HG02642 (cell line): Measurements from ENCODE around the gene ANKRD33B.
"Not testable (repeated sequence)": the region's sequence is repeated elsewhere in the genome, so short reads cannot be mapped to it uniquely, and the experiment has no call there.

Experiments
- ATAC-seq: cut with Tn5 transposase; IDR thresholded peaks from one replicate; pipeline ENCODE4 v1.9.1; 2021; ENCODE audit warnings: mild to moderate bottlenecking; ENCODE audit not compliant: unreplicated experiment, poor library complexity

The ANKRD33B gene

DNA sequence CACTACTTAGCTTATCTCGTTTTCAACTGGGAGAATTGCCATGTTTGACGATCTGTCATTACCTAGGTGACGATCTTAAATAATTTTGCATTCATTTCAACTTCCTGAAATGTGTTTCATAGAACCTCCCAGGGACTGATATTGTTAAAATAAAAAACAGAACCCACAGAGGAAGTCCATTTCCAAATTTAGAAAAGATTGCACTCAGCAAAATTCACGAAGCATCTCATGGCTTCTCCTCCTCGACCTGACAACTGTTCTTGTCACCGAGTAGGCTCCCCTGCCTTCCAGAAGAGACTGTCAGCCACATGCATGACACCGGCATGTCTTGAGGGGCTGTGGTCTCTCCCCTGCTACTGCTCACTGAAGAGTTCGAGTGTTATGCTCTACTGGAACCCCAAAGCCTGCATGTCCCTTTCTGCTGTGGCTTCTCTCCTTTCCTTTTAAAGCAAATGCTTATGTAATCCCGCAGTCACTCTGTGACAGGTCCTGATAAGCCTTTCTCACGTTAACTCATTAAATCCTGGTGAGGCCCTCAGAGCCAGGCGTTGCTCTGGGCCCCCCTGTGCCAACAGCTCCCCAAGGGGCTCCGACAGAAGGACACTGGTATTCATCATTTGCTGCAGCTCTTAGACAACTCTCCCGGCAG lies 26.8 kb upstream of the ANKRD33B start:
- ATAC-seq, result no peak

DNA sequence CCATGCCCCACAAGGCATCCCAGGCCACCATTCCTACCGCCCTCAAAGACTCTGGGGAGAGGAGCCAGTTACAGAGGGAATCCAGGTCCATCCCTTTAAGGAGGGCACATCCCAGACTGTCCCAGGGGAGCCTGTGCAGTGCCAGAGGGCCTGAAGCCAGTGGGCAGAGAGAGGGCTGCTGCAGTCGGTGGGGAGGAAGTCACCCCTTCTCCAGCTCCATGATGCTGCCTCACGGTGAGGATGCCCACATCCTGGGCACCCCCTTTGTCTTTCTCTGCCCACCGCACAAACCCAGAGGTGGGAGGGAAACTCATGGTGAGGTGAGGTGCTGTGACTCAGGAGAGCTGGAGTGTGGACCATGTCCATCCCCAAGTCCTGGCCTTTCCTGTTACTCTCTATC lies 26.2 kb upstream of the ANKRD33B start:
- ATAC-seq, result no peak

DNA sequence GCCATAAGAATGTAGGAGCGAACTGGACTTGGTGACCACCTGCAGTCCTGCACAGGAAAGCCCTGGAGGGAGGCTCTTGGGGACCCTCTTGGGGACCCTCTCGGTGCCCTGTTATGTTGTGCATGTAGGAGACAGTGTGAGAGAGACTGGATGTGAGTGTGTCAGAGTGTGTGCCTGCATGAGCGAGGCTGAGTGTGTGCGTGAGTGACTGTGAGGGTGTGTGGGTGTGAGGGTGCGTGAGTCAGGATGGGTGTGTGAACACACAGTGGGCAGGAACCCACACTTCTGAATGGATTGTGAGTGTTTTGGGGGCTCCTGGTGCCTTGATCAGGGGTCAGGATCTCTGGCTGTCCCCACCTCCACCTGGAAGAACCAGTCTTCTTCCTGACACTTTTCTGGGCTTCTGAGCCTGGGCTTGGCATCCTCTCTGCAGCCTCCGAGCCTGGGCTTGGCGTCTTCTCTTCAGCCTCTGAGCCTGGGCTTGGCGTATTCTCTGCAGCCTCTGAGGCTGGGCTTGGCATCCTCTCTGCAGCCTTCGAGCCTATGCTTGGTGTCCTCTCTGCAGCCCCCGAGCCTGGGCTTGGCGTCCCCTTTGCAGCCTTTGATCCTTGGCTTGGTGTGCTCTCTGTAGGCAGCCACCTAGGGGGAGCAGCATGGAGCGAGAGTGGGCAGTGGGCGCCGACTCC lies 25.6 kb upstream of the ANKRD33B start:
- no peak for ATAC-seq

DNA sequence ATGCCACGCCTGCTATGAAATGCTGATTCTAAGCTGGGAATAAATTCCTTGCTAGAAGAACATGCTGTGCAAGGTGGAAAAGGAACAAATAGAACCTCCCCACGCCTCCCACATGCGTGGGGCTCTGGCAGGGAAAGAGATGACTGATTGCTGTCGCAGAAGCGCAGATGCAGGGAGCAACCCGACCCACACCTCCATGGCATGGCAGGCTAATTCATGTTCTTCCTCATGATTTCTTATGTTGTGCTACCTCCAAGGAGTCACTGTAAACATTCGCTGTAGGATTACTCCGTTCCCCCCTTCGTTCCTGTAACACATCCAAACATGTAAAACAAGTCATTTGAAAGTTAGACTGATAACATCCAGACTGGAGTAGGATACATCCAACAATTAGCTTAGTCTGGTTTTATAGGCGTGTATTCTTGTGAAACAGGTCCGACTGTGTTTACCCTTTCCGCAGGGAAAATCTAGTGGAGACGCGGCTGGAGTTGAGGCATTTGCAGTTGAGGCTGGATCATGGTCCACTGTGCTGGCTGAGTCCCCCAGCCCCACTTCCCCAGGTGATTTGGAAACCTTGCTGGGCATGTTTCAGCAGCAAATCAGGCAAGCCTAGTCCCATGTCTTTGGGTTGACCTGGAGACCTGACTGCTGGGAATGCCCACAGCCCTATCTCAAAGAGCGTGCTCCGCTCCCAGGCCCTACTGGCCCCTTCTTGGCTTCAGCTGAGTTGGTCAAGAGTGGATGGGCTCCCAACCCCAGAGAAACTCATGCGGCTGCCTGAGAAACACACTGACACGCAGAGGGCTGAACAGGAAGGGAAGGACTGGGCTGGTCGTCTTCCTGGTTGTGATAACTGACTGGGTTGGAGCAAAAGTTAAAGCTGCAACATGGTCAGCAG lies 24.8 kb upstream of the ANKRD33B start:
- no peak for ATAC-seq

DNA sequence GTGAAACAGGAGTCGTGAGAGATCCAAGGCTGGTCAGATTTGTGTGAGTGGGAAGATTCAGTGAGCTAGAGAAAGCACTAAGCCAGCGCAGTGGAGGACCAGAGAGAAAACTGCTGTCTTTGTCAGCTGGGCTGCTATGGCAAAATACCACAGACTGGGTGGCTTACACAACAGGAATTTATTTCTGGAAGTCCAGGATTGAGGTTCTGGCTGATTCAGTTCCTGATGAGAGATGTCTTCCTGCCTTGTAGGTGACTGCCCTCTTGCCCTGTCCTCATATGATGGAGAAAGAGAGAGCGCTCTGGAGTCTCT lies 24.2 kb upstream of the ANKRD33B start:
- no peak for ATAC-seq

DNA sequence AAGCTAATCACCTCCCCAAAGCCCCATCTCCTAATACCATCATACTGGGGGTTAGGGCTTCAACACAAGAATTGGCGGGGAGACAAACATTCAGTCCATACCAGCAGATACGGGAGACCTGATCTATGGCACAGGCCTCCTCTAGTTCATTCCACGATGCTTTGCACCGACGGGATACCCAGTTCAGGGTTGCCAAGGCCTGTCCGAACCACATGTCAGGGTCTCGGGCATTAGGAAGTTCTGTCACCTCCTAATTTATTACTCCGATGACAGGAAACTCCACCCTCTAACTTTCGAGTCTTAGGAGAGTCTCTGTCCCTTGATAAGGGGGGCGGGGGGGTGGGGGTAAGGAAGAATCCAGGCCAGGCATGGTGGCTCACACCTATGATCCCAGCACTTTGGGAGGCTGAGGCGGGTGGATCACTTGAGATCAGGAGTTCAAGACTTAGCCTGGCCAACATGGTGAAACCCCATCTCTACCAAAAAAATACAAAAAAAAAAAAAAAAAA lies 23.8 kb upstream of the ANKRD33B start:
- no peak for ATAC-seq

DNA sequence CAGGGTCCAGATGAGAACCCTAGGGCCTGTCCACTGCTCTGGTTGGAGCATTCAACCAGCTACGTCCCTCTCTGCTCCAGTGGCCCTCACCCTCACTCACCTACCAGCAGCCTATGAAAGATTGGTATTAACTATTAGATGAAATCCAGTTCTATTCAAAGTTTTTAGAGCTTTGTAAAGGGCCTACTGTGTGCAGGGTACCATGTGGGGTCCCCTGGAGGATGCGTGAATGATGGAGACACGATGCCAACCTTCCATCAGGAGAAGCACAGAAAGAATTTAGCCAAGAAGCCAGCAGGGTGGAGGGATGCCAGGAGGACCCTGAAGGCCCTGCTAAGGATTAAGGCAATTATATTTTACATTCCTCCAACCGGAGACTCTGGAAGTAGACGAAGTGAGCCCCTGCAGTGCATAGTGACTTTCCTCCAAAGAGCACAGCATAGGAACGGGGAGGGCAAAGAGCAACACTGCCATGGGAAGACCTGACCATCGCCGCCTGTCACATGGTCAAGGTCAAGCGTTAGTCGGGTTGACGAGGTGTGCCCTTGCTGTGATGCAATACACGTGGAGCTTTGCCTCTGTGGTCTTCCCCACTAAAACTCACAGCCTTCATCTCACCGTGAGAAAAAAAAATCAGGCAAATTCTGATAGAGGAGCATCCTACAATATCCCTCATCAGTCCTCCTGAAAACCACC lies 22.8 kb upstream of the ANKRD33B start:
- ATAC-seq, result no peak

DNA sequence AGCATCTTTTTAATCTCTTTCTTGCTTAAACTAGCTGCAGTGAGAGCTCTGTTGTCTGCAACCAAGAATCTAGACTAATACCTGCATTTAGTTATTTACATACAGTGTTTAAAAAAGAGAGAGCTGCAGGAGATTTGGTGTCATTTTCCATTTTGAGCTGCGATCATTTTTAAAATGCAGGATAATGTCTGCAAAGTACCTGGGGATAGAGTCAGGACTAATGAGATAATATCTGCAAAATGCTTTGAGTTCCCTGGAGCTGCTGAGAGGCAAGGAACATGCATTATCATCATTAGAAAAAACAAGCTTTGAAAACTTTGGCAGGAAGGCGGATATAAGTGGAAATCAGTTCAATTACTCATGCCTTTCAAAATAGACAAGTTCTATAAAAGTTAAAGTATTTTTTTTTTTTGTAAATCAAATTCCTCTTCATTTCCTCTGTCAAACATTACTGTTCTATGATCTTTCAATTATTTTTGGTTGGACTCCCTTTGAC lies 21.8 kb upstream of the ANKRD33B start:
- ATAC-seq, result no peak

DNA sequence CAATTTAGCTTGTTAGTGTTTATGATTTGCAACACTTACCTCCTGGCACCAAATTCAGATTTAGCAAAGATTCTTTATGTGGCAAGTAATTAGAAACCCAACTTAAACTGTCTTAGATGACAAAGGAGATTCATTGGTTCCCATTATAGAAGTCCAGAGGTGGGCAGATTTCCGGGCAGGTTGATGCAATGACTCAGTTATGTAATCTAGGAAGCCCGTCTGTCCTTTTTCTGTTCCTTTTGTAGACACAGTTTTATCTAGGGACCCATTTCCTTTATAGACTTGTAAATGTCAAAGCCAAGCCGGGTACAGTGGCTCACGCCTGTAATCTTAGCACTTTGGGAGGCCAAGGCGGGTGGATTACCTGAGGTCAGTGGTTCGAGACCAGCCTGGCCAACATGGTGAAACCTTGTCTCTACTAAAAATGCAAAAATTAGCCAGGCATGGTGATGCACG lies 20.3 kb upstream of the ANKRD33B start:
- no peak for ATAC-seq

DNA sequence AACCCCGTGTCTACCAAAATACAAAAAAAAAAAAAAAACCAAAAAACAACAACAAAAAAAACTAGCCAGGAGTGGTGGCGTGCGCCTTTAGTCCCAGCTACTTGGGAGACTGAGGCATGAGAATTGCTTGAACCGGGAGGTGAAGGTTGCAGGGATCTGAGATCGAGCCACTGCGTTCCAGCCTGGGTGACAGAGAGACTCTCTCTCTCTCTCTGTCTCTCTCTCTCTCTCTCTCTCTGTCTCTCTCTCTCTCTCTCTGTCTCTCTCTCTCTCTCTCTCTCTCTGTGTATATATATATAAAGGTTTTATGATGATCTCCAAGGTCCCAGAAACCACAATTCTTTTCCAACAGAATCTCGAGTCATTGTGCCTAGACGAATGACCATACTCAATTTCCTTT lies 18.8 kb upstream of the ANKRD33B start:
- ATAC-seq, result no peak

DNA sequence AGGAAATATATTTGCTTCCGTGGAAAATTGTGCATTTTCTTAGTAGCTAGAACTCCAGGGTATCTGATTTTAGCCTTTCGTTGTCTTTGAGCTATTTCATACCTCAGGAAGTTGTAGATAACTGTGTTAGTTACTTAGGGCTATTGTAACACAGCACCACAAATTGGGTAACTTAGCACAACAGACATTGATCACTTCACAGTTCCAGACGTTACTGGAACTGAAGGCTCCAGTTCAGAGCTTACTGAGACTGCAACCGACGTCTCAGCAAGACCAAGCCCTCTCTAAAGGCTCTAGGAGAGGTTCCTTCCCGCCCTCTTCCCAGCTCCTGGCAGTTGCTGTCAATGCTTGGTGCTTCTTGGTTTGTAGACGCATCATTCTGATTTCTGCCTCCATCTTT lies 17.7 kb upstream of the ANKRD33B start:
- no peak for ATAC-seq

DNA sequence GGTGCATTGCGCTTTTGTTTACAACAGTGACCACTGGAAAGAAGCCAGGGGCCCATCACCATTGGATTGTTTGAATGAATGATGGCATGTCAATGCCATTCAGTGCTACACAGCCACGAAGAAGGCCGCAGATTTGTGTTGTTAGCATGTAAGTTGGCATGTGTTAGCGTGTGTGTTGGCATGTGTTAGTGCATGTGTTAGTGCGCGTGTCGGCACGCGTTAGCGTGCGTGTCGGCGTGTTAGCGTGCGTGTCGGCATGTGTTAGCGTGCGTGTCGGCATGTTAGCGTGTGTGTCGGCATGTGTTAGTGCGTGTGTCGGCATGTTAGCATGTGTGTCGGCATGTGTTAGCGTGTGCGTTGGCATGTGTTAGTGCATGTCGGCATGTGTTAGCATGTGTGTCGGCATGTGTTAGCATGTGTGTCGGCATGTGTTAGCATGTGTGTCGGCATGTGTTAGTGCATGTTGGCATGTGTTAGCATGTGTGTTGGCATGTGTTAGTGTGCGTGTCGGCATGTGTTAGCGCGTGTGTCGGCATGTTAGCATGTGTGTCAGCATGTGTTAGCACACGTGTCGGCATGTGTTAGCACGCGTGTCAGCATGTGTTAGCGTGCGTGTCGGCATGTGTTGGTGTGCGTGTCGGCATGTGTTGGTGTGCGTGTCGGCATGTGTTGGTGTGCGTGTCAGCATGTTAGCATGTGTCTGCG lies 15.3 kb upstream of the ANKRD33B start:
- no peak for ATAC-seq

DNA sequence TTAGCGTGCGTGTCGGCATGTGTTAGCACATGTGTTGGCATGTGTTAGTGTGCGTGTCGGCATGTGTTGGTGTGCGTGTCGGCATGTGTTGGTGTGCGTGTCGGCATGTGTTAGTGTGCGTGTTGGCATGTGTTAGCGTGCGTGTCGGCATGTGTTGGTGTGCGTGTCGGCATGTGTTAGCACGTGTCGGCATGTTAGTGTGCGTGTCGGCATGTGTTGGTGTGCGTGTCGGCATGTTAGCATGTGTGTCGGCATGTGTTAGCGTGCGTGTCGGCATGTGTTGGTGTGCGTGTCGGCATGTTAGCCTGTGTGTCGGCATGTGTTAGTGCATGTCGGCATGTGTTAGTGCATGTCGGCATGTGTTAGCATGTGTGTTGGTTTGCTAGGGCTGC lies 14.8 kb upstream of the ANKRD33B start:
- not testable (repeated sequence) for ATAC-seq

DNA sequence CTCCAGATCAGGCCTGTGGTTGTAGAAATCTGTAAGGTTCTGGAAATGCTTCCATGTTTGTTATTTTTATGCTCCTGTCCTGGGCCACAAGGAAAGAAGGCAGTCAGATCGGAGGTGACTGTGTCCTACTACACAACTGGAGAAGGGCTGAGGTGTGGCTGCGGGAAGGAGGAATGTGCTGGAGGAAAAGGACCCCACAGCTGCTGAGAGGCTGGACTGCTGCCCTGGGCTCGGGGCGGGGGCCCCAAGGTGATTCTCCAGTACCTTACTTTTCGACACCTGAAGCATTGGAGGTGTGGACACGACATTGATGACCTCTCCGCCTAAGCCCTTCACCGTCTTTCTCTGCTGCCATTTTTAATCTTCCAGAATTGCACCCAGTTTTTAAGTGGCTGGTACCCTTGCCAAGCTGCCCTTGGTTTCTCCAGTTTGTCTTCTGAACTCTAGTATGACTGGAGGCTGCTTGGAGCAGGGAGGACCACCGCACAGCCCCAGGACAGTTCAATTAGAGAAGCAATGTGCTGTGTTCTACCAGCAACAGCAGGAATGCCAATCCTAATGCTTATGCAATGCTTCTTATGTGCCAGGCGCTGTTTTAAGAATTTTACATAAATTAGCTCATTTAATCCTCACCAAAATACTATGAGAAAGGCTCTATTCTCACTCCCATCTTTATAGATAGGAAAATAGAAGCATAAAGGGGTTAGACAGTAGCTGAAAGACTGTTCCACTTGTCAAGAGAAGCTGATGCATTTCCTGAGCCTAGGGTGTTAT lies 13.5 kb upstream of the ANKRD33B start:
- ATAC-seq, result no peak

DNA sequence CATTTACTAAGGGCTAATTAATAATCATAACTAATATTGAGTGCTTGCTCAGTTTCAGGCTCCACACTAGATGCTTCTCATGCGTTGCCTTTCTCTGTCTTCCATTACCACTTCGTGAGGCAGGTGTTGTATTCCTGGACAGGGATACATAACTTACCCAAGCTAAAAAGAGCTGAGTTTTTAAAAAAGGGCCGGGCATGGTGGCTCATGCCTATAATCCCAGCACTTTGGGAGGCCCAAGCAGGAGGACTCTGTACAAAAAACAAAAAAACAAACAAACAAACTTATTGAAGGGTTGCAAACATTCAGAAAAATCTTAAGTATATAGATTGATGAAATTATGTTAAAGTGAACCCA lies 12.1 kb upstream of the ANKRD33B start:
- no peak for ATAC-seq

DNA sequence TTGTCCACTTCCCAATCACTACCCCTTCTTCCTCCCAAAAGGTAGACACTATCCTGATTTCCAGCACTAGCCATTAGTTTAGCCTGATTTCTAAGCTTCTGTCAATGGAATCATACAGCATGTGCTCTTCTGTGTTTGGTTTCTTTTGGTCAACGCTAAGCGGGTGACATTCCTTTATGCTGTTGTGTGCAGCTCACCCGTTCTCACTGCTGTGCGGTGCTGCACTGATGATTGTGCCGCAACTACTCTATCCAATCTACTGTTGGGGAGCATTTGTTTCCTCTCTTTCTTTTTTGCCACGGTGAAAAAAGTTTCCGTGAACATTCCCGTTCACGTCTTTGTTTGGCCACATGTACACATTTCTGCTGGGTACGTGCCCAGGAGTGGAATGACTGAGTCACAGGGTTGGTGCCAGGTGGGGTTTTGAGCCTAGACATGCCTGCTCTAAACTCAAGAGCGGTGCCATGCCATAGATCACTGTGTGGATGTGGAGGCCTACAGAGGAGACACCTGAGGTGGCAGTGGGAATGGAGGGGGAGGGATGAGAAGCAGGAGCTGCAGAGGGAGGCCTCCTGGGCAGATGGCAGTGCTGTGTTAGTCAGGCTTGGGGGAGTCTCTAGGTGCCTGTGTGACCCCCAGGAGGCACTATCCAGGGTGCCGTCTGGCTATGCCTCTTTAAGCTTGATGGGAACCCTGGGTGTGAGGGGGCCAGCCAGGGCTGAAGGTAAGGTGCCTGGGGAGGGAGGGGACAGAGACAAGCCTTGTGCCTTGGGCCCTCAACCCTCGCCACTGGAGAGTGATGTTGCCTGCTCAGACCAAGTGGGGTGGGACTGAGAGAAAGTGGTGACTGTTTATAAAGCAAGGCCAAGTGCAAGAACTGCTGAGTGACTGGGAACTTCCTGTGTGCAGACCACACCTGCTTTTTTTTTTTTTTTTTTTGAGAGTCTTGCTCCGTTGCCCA lies 11.4 kb upstream of the ANKRD33B start:
- peak; percentile 61 for ATAC-seq

DNA sequence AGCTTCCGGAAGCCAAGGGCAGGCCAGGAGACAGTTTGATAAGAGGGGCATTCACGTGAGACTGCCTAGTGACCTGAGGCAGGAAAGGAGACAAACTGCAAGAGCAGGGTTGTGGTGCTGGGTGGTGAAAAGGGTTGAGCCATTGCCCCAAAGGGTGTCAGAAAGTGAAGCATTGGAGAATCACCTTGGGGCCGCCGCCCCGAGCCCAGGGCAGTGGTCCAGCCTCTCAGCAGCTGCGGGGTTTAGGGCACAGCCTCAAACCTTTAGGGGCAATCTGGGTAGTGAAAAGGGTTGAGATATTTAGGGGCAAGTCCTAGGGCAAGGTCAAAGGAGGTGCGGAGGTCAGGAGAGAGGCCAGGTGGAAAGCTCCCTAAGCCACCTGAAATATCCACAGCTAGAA lies 10.4 kb upstream of the ANKRD33B start:
- no peak for ATAC-seq

DNA sequence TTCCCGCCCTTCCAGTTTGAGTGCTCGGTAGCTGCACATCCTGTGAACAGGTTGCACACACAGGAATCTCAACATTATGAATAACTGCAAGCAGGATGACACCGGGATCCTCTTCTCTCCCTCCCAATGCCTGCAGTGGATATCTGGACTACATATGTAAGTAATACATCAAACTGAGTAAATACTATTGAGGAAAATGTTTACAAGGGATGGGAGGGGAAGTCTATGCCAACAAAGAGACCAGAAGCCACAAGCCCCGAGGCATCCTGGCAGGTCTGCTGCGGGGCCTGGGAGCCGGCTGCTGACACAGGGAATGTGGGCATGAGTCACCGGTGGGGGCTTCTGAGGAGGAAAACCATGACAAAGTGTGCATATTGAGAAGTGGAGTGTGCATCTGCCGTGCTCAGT lies 8.6 kb upstream of the ANKRD33B start:
- no peak for ATAC-seq
